T1000 (cell line): Measurements from ENCODE around the gene USP10.

Experiments used
- DNase-seq: peaks from one replicate; lab custom pipeline; 2025; ENCODE audit warnings: mixed read lengths; lab: John Stamatoyannopoulos, UW

The USP10 gene

GRCh38 chr16:84804326-84804725 lies 104.5 kb downstream of the USP10 start:
- DNase-seq: no peak

- peak; percentile 76 for DNase-seq
These were observed 106.6 kb downstream of the USP10 start for GRCh38 chr16:84806256-84806889.

GRCh38 chr16:84806890-84807258 lies 107.1 kb downstream of the USP10 start:
- no peak for DNase-seq

GRCh38 chr16:84807776-84808175 lies 108.0 kb downstream of the USP10 start:
- no peak for DNase-seq

- DNase-seq: no peak
These were observed 109.0 kb downstream of the USP10 start for GRCh38 chr16:84808826-84809225.

GRCh38 chr16:84810518-84811273 lies 110.9 kb downstream of the USP10 start:
- no peak for DNase-seq

GRCh38 chr16:84811529-84811928 lies 111.7 kb downstream of the USP10 start:
- no peak for DNase-seq

GRCh38 chr16:84813141-84813934 lies 113.5 kb downstream of the USP10 start:
- no peak for DNase-seq

- DNase-seq: no peak
These were observed 115.7 kb downstream of the USP10 start for GRCh38 chr16:84815462-84815861.

GRCh38 chr16:84816023-84816422 lies 116.2 kb downstream of the USP10 start:
- no peak for DNase-seq

GRCh38 chr16:84816485-84816884 lies 116.7 kb downstream of the USP10 start:
- DNase-seq: no peak

GRCh38 chr16:84817206-84817605 lies 117.4 kb downstream of the USP10 start:
- DNase-seq: no peak

- no peak for DNase-seq
These were observed 117.8 kb downstream of the USP10 start for GRCh38 chr16:84817613-84818012.

GRCh38 chr16:84818133-84818532 lies 118.3 kb downstream of the USP10 start:
- DNase-seq: no peak

GRCh38 chr16:84818989-84819643 lies 119.3 kb downstream of the USP10 start:
- no peak for DNase-seq

GRCh38 chr16:84819644-84820304 lies 120.0 kb downstream of the USP10 start, which contains the start of gene CRISPLD2:
TSS of gene CRISPLD2 (plus strand) at chr16:84819985. CDS start at chr16:84838496, 18,511 bp downstream.
- peak; percentile 88 for DNase-seq

- DNase-seq: no peak
These were observed 120.5 kb downstream of the USP10 start for GRCh38 chr16:84820305-84820684.

- DNase-seq: no peak
These were observed 121.0 kb downstream of the USP10 start for GRCh38 chr16:84820771-84821170.

GRCh38 chr16:84821179-84821578 lies 121.4 kb downstream of the USP10 start:
- DNase-seq: no peak

GRCh38 chr16:84821728-84822689 lies 122.2 kb downstream of the USP10 start:
- DNase-seq: no peak

GRCh38 chr16:84822990-84823389 lies 123.2 kb downstream of the USP10 start:
- no peak for DNase-seq
